Astrocyte (in vitro differentiated cells and primary cell): ENCODE data around the gene ERMP1. TPM values are rescaled to one million over a fixed set of nuclear protein-coding genes. Genes with fewer than 3 reads are reported as not detected.

Experiments
- DNase-seq: peaks from one replicate; pipeline ENCODE4 v3.0.0-alpha.2; 2010; ENCODE audit warnings: low read depth
- FAIRE-seq: peaks from 2 replicates; lab custom pipeline; 2011; peaks lifted over from hg19 to GRCh38; lab: Jason Lieb, UNC
- H2AFZ ChIP-seq: 2 replicates; pipeline ENCODE4 v1.6.0; 2012; ENCODE audit warnings: low read depth, low read length, inconsistent platforms
- H3K27ac ChIP-seq: 2 replicates; pipeline ENCODE4 v1.5.1; 2011; ENCODE audit warnings: low read depth, low read length, inconsistent platforms
- H3K27me3 ChIP-seq: 2 replicates; pipeline ENCODE4 v1.6.0; 2011; ENCODE audit warnings: low read length, inconsistent platforms; ENCODE audit not compliant: insufficient read depth
- H3K36me3 ChIP-seq: 2 replicates; pipeline ENCODE4 v1.5.1; 2011; ENCODE audit warnings: low read length, inconsistent platforms; ENCODE audit not compliant: insufficient read depth
- H3K4me1 ChIP-seq: 2 replicates; pipeline ENCODE4 v1.5.1; 2011; ENCODE audit warnings: low read length, inconsistent platforms; ENCODE audit not compliant: insufficient read depth
- H3K4me2 ChIP-seq: 2 replicates; pipeline ENCODE4 v1.6.0; 2012; ENCODE audit warnings: low read length, inconsistent platforms
- H3K4me3 ChIP-seq: 2 replicates; pipeline ENCODE4 v1.5.1; 2011; ENCODE audit warnings: low read depth, mild to moderate bottlenecking, low read length, inconsistent platforms; ENCODE audit not compliant: insufficient read depth
- H3K79me2 ChIP-seq: 2 replicates; pipeline ENCODE4 v1.6.0; 2012; ENCODE audit warnings: mild to moderate bottlenecking, low read length, inconsistent platforms; ENCODE audit not compliant: insufficient read depth
- H3K9ac ChIP-seq: 2 replicates; pipeline ENCODE4 v1.6.0; 2012; ENCODE audit warnings: mild to moderate bottlenecking, low read length, inconsistent platforms
- H3K9me3 ChIP-seq: 2 replicates; pipeline ENCODE4 v1.5.1; 2012; ENCODE audit warnings: low read depth, mild to moderate bottlenecking, low read length, inconsistent platforms; ENCODE audit not compliant: insufficient read depth
- H4K20me1 ChIP-seq: 2 replicates; pipeline ENCODE4 v1.6.0; 2012; ENCODE audit warnings: low read length, inconsistent platforms; ENCODE audit not compliant: insufficient read depth
- H3K27ac Mint-ChIP-seq: one replicate; pipeline ENCODE4 v1.8.0; 2021; ENCODE audit warnings: mild to moderate bottlenecking, mixed read lengths; ENCODE audit not compliant: unreplicated experiment
- H3K27me3 Mint-ChIP-seq: one replicate; pipeline ENCODE4 v1.8.0; 2021; ENCODE audit warnings: low read depth, mixed read lengths; ENCODE audit not compliant: unreplicated experiment
- H3K36me3 Mint-ChIP-seq: one replicate; pipeline ENCODE4 v1.8.0; 2021; ENCODE audit warnings: low read depth, mixed read lengths; ENCODE audit not compliant: unreplicated experiment
- H3K4me1 Mint-ChIP-seq: one replicate; pipeline ENCODE4 v1.8.0; 2021; ENCODE audit warnings: low read depth, mixed read lengths; ENCODE audit not compliant: unreplicated experiment
- H3K4me3 Mint-ChIP-seq: one replicate; pipeline ENCODE4 v1.8.0; 2021; ENCODE audit warnings: mild to moderate bottlenecking, moderate library complexity, mixed read lengths; ENCODE audit not compliant: unreplicated experiment
- H3K9me3 Mint-ChIP-seq: one replicate; pipeline ENCODE4 v1.8.0; 2021; ENCODE audit warnings: mild to moderate bottlenecking, mixed read lengths; ENCODE audit not compliant: unreplicated experiment
- CTCF ChIP-seq: IDR thresholded peaks from 2 replicates; pipeline ENCODE4 v1.5.1; 2011; ENCODE audit warnings: low read depth, mild to moderate bottlenecking, inconsistent platforms, low read length, moderate library complexity; ENCODE audit not compliant: insufficient read depth
- EZH2 ChIP-seq: IDR thresholded peaks from 2 replicates; pipeline ENCODE4 v1.6.1; 2012; ENCODE audit warnings: mild to moderate bottlenecking, low read length, inconsistent platforms; ENCODE audit not compliant: insufficient read depth
- total RNA-seq: library from RNA; stranded (reverse); gene quantifications from 2 replicates; pipeline ENCODE4 v1.2.1, GENCODE V29; 2021

ERMP1 gene
- total RNA-seq, 1 donor from 2014 or later: 8.8 TPM

- H3K79me2 ChIP-seq: no peaks in the 10 kb centered on the region
- no peaks in the 10 kb centered on the region for H3K9me3 ChIP-seq
- Mint-ChIP-seq H3K4me1 (peaks cover 20% of the 10 kb centered on the region), H3K27me3 (peaks cover 5% of the 10 kb centered on the region), H3K9me3 (peaks cover 2% of the 10 kb centered on the region), H3K27ac (no peak overlapping the region), H3K4me3 (peak overlapping the region; percentile 27), H3K36me3 (no peaks in the 10 kb centered on the region)
- no peak overlapping the region for H3K9ac ChIP-seq
- FAIRE-seq: no peak
- H4K20me1 ChIP-seq: peaks cover under 1% of the 10 kb centered on the region
- no peak overlapping the region for H3K4me3 ChIP-seq
- no peak for TF ChIP-seq CTCF
- TF ChIP-seq EZH2: no peak
- no peaks in the 10 kb centered on the region for H3K36me3 ChIP-seq
- H3K4me2 ChIP-seq: peak overlapping the region; percentile 45
- H3K27me3 ChIP-seq: peaks cover 61% of the 10 kb centered on the region
- DNase-seq: peak; percentile 45
- H3K4me1 ChIP-seq: peaks cover 17% of the 10 kb centered on the region
- H3K27ac ChIP-seq: no peak overlapping the region
- H2AFZ ChIP-seq: no peak overlapping the region
Measured at GRCh38 chr9:5838884-5839571, 6.1 kb upstream of the ERMP1 start.

GRCh38 chr9:5835808-5836207, 2.9 kb upstream of the ERMP1 start:
- Histone ChIP-seq H3K9me3 (no peaks in the 10 kb centered on the region), H3K4me2 (no peak overlapping the region), H4K20me1 (no peaks in the 10 kb centered on the region), H3K27ac (no peak overlapping the region), H3K79me2 (no peaks in the 10 kb centered on the region), H3K4me1 (peaks cover 13% of the 10 kb centered on the region), H2AFZ (no peak overlapping the region), H3K4me3 (no peak overlapping the region), H3K36me3 (no peaks in the 10 kb centered on the region), H3K9ac (no peak overlapping the region), H3K27me3 (peaks cover 41% of the 10 kb centered on the region)
- Mint-ChIP-seq H3K9me3 (no peaks in the 10 kb centered on the region), H3K4me3 (no peak overlapping the region), H3K27ac (no peak overlapping the region), H3K27me3 (peaks cover 5% of the 10 kb centered on the region), H3K36me3 (no peaks in the 10 kb centered on the region), H3K4me1 (peaks cover 19% of the 10 kb centered on the region)
- DNase-seq (no peak), FAIRE-seq (no peak)
- TF ChIP-seq CTCF (no peak), EZH2 (no peak)

GRCh38 chr9:5834214-5834613, 1.3 kb upstream of the ERMP1 start:
- H3K27ac ChIP-seq: no peak overlapping the region
- no peak overlapping the region for H3K4me3 Mint-ChIP-seq
- peaks cover 39% of the 10 kb centered on the region for H3K27me3 ChIP-seq
- no peak overlapping the region for H2AFZ ChIP-seq
- H3K4me3 ChIP-seq: no peak overlapping the region
- H4K20me1 ChIP-seq: no peaks in the 10 kb centered on the region
- H3K27me3 Mint-ChIP-seq: peaks cover 5% of the 10 kb centered on the region
- no peak for DNase-seq
- no peak for TF ChIP-seq CTCF
- TF ChIP-seq EZH2: no peak
- H3K9me3 Mint-ChIP-seq: no peaks in the 10 kb centered on the region
- no peak for FAIRE-seq
- no peaks in the 10 kb centered on the region for H3K9me3 ChIP-seq
- H3K4me2 ChIP-seq: no peak overlapping the region
- no peaks in the 10 kb centered on the region for H3K79me2 ChIP-seq
- H3K27ac Mint-ChIP-seq: no peak overlapping the region
- peaks cover 11% of the 10 kb centered on the region for H3K4me1 Mint-ChIP-seq
- H3K36me3 ChIP-seq: no peaks in the 10 kb centered on the region
- H3K9ac ChIP-seq: no peak overlapping the region
- H3K36me3 Mint-ChIP-seq: no peaks in the 10 kb centered on the region
- H3K4me1 ChIP-seq: peaks cover 6% of the 10 kb centered on the region
